H9 (cell line): ENCODE results near the gene LMBR1. TPM values are rescaled to one million over a fixed set of nuclear protein-coding genes. Genes with fewer than 3 reads are reported as not detected.

Source experiments
- DNase-seq: peaks from one replicate; pipeline ENCODE4 v3.0.0-alpha.2; 2017
- H2AFZ ChIP-seq: one replicate; pipeline ENCODE4 v1.6.1; 2013; ENCODE audit warnings: mild to moderate bottlenecking, low read length, control low read depth, moderate library complexity
- H2AK5ac ChIP-seq: 2 replicates; pipeline ENCODE4 v1.6.1; 2013; ENCODE audit warnings: low read length, control low read depth, mixed read lengths; ENCODE audit not compliant: insufficient read length
- H2BK120ac ChIP-seq: one replicate; pipeline ENCODE4 v1.6.1; 2013; ENCODE audit warnings: low read depth, mild to moderate bottlenecking, low read length, control low read depth, inconsistent platforms; ENCODE audit not compliant: poor library complexity, severe bottlenecking
- H2BK12ac ChIP-seq: 2 replicates; pipeline ENCODE4 v1.6.1; 2013; ENCODE audit warnings: low read length, control low read depth, mixed read lengths, low read depth; ENCODE audit not compliant: insufficient read length
- H2BK15ac ChIP-seq: 2 replicates; pipeline ENCODE4 v1.6.1; 2013; ENCODE audit warnings: low read depth, low read length, control low read depth
- H2BK20ac ChIP-seq: one replicate; pipeline ENCODE4 v1.6.1; 2013; ENCODE audit warnings: low read depth, mild to moderate bottlenecking, low read length, control low read depth, inconsistent platforms; ENCODE audit not compliant: poor library complexity, severe bottlenecking
- H2BK5ac ChIP-seq: 2 replicates; pipeline ENCODE4 v1.6.1; 2013; ENCODE audit warnings: low read length, control low read depth, mixed read lengths; ENCODE audit not compliant: insufficient read length
- H3K14ac ChIP-seq: 2 replicates; pipeline ENCODE4 v1.6.1; 2013; ENCODE audit warnings: low read length, control low read depth; ENCODE audit not compliant: insufficient read depth
- H3K18ac ChIP-seq: 2 replicates; pipeline ENCODE4 v1.6.1; 2013; ENCODE audit warnings: low read depth, mild to moderate bottlenecking, mixed read lengths, low read length, control low read depth; ENCODE audit not compliant: insufficient read length
- H3K23ac ChIP-seq: 2 replicates; pipeline ENCODE4 v1.6.1; 2013; ENCODE audit warnings: low read length, control low read depth, mixed read lengths, low read depth; ENCODE audit not compliant: insufficient read length
- H3K23me2 ChIP-seq: 2 replicates; pipeline ENCODE4 v1.6.1; 2013; ENCODE audit warnings: low read depth, mild to moderate bottlenecking, mixed read lengths, low read length, control low read depth; ENCODE audit not compliant: insufficient read length, poor library complexity, severe bottlenecking
- H3K27ac ChIP-seq: 2 replicates; pipeline ENCODE4 v1.5.1; 2013; ENCODE audit warnings: low read length, control low read depth, mixed read lengths, low read depth; ENCODE audit not compliant: insufficient read length
- H3K27me3 ChIP-seq: 2 replicates; pipeline ENCODE4 v1.6.1; 2013; ENCODE audit warnings: low read length, control low read depth, inconsistent platforms; ENCODE audit not compliant: insufficient read depth
- H3K4ac ChIP-seq: 2 replicates; pipeline ENCODE4 v1.6.1; 2013; ENCODE audit warnings: low read depth, mild to moderate bottlenecking, control low read depth, inconsistent platforms, low read length, moderate library complexity
- H3K4me1 ChIP-seq: 2 replicates; pipeline ENCODE4 v1.6.1; 2013; ENCODE audit warnings: low read length, control low read depth, inconsistent platforms; ENCODE audit not compliant: insufficient read depth
- H3K4me2 ChIP-seq: 2 replicates; pipeline ENCODE4 v1.6.1; 2013; ENCODE audit warnings: low read length, control low read depth, mixed read lengths; ENCODE audit not compliant: insufficient read length, insufficient read depth
- H3K56ac ChIP-seq: 2 replicates; pipeline ENCODE4 v1.6.1; 2013; ENCODE audit warnings: low read depth, mild to moderate bottlenecking, mixed read lengths, low read length, control low read depth; ENCODE audit not compliant: insufficient read length
- H3K79me1 ChIP-seq: 2 replicates; pipeline ENCODE4 v1.6.1; 2013; ENCODE audit warnings: low read depth, mild to moderate bottlenecking, moderate library complexity, low read length, control low read depth, inconsistent platforms; ENCODE audit not compliant: insufficient read depth, poor library complexity, severe bottlenecking
- H3K79me2 ChIP-seq: 2 replicates; pipeline ENCODE4 v1.6.1; 2013; ENCODE audit warnings: low read length, control low read depth, inconsistent platforms; ENCODE audit not compliant: insufficient read depth
- H3K9ac ChIP-seq: 2 replicates; pipeline ENCODE4 v1.6.1; 2013; ENCODE audit warnings: low read length, control low read depth, mixed read lengths; ENCODE audit not compliant: insufficient read length; ENCODE audit errors: extremely low read depth
- H3K9me3 ChIP-seq: one replicate; pipeline ENCODE4 v1.6.1; 2013; ENCODE audit warnings: low read depth, low read length, inconsistent platforms; ENCODE audit not compliant: control insufficient read depth
- H3T11ph ChIP-seq: one replicate; pipeline ENCODE4 v1.6.1; 2013; ENCODE audit warnings: mild to moderate bottlenecking, low read length, control low read depth, inconsistent platforms
- H4K20me1 ChIP-seq: one replicate; pipeline ENCODE4 v1.6.1; 2013; ENCODE audit not compliant: control insufficient read depth, insufficient read length, insufficient read depth
- H4K5ac ChIP-seq: 2 replicates; pipeline ENCODE4 v1.6.1; 2013; ENCODE audit warnings: low read depth, mild to moderate bottlenecking, mixed read lengths, low read length, control low read depth; ENCODE audit not compliant: insufficient read length
- H4K8ac ChIP-seq: replicated peaks from 2 replicates; pipeline ENCODE4 v1.6.1; 2013; ENCODE audit warnings: low read length, control low read depth, mixed read lengths, low read depth; ENCODE audit not compliant: insufficient read length
- H4K91ac ChIP-seq: 2 replicates; pipeline ENCODE4 v1.6.1; 2013; ENCODE audit warnings: low read depth, mild to moderate bottlenecking, moderate library complexity, mixed read lengths, low read length, control low read depth; ENCODE audit not compliant: insufficient read length
- H3K27ac Mint-ChIP-seq, 3 experiments: 2 replicates in 2 of 3; 3 replicates in 1 of 3; pipeline ENCODE4 v1.8.0; 2020 to 2021; ENCODE audit warnings: mixed read lengths in 3 of 3, mild to moderate bottlenecking in 1 of 3, moderate library complexity in 1 of 3
- H3K27me3 Mint-ChIP-seq: 2 replicates; pipeline ENCODE4 v1.8.0; 2021; ENCODE audit warnings: low read depth, mild to moderate bottlenecking, moderate library complexity, mixed read lengths
- H3K36me3 Mint-ChIP-seq, 3 experiments: 2 replicates in 2 of 3; 3 replicates in 1 of 3; pipeline ENCODE4 v1.8.0; 2020 to 2021; ENCODE audit warnings: low read depth in 3 of 3, mixed read lengths in 3 of 3; ENCODE audit not compliant: insufficient read depth in 1 of 3
- H3K4me1 Mint-ChIP-seq, 2 experiments: 2 replicates each; pipeline ENCODE4 v1.8.0; 2020; ENCODE audit warnings: mixed read lengths in 2 of 2
- H3K4me3 Mint-ChIP-seq, 2 experiments: 2 replicates in 1 of 2; 3 replicates in 1 of 2; pipeline ENCODE4 v1.8.0; 2020 to 2021; ENCODE audit warnings: mild to moderate bottlenecking in 2 of 2, mixed read lengths in 2 of 2, moderate library complexity in 1 of 2
- H3K9me3 Mint-ChIP-seq, 2 experiments: 2 replicates in 1 of 2; 3 replicates in 1 of 2; pipeline ENCODE4 v1.8.0; 2020; ENCODE audit warnings: mild to moderate bottlenecking in 2 of 2, mixed read lengths in 2 of 2, moderate library complexity in 1 of 2
- CTCF ChIP-seq: fragments of 200-600 bp; sonication (generic); conservative IDR thresholded peaks from 3 replicates; pipeline ENCODE4 v1.8.0; 2021; ENCODE audit warnings: antibody characterized with exemption, mild to moderate bottlenecking
- WGBS: extraction: QIAGEN DNeasy Blood & Tissue Kit; methylation state at CpG from one replicate; pipeline ENCODE4 v1.1.7; 2013; ENCODE audit warnings: missing lambda C conversion rate, low lambda C conversion rate, mixed read lengths; ENCODE audit not compliant: insufficient read length; ENCODE audit errors: extremely low coverage; 5-methylcytosine and 5-hydroxymethylcytosine counted together
- total RNA-seq: library from RNA; stranded (reverse); gene quantifications from 2 replicates; pipeline ENCODE4 v1.2.1, GENCODE V29; 2021

Gene LMBR1
- total RNA-seq, 1 experiment from 2014 or later = 62.3 TPM

DNA sequence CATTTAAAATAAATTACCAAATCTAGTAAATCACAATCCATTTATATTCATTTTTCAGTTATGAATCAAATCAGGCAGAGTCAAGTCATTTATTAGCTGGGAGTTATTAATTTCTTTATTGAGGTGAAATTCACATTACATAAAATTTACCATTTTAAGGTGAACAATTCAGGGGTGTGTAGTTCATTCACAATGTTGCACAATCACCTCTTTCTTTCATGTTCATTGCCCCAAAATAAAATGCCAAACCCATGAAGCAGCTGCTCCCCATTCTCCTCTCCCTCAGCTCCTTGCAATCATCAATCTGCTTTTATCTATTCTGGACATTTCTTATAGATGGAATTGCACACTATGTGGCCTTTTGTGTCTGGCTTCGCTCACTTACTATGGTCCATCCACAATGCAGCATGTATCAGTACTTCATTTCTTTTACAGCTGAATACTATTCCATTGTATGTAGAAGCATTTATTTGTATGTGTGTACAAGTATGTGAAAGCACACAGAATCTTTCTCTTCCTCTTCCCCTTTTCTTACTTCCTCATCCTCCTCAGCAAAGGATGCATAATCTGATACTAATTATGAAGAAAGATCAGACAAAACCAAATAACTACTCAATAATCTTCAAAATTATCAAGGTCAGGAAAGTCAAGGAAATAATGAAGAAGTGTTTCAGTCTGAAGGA lies 60.6 kb downstream of the LMBR1 start:
- Histone ChIP-seq H3K23ac (no peak overlapping the region), H3K4ac (no peak overlapping the region), H3K9me3 (no peaks in the 10 kb centered on the region), H3K56ac (no peak overlapping the region), H3K14ac (no peak overlapping the region), H3K79me1 (no peaks in the 10 kb centered on the region), H2BK12ac (no peak overlapping the region), H2BK5ac (no peak overlapping the region), H3K9ac (no peak overlapping the region), H4K91ac (no peak overlapping the region), H2BK120ac (no peak overlapping the region), H3K18ac (no peak overlapping the region), H2BK20ac (no peak overlapping the region), H2BK15ac (no peak overlapping the region), H3T11ph (no peak overlapping the region), H4K8ac (no peak overlapping the region), H2AK5ac (no peak overlapping the region), H3K4me2 (no peak overlapping the region), H4K5ac (no peak overlapping the region), H3K4me1 (no peaks in the 10 kb centered on the region), H4K20me1 (no peaks in the 10 kb centered on the region), H3K27ac (no peak overlapping the region), H3K79me2 (no peaks in the 10 kb centered on the region), H2AFZ (no peak overlapping the region), H3K23me2 (no peaks in the 10 kb centered on the region), H3K27me3 (no peaks in the 10 kb centered on the region)
- no CpG with 5 or more reads among the region's 1 CpG for WGBS
- no peaks in the 10 kb centered on the region for H3K9me3 Mint-ChIP-seq
- H3K4me1 Mint-ChIP-seq = no peaks in the 10 kb centered on the region
- H3K4me3 Mint-ChIP-seq = no peak overlapping the region
- H3K27me3 Mint-ChIP-seq = no peaks in the 10 kb centered on the region
- DNase-seq = no peak
- peaks cover 5 to 14% (median 8%) of the 10 kb centered on the region in 3 experiments; a peak in 6 of 7 replicates for H3K36me3 Mint-ChIP-seq
- no peak for TF ChIP-seq CTCF
- no peak overlapping the region for H3K27ac Mint-ChIP-seq
